Measurements from ENCODE around the gene COL23A1.

COL23A1 gene

DNA sequence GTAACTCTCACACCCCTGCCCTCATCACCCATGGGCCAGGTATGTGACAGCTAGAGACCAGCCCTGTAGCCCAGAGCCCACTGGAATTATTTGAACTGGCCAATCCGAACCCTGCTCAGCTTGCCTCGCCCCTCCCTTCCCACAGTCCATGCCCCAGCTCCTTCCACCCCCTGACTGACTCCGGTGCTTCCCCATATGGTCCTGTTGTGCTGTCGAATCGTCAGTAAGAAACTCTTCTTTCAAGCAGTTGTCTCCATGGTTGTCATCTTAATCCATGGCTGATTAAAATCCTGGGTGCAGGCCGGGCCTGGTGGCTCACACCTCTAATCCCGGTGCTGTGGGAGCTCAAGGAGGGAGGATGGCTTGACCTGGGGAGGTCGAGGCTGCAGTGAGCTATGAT lies 118.5 kb downstream of the COL23A1 start:
- DNase-seq (ENCODE audit: low read depth): no peak
- TF ChIP-seq, protein P1, sequence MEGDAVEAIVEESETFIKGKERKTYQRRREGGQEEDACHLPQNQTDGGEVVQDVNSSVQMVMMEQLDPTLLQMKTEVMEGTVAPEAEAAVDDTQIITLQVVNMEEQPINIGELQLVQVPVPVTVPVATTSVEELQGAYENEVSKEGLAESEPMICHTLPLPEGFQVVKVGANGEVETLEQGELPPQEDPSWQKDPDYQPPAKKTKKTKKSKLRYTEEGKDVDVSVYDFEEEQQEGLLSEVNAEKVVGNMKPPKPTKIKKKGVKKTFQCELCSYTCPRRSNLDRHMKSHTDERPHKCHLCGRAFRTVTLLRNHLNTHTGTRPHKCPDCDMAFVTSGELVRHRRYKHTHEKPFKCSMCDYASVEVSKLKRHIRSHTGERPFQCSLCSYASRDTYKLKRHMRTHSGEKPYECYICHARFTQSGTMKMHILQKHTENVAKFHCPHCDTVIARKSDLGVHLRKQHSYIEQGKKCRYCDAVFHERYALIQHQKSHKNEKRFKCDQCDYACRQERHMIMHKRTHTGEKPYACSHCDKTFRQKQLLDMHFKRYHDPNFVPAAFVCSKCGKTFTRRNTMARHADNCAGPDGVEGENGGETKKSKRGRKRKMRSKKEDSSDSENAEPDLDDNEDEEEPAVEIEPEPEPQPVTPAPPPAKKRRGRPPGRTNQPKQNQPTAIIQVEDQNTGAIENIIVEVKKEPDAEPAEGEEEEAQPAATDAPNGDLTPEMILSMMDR (IDR thresholded peaks at IDR 0.05; ENCODE audit: low read depth, low read length, missing control alignments): no peak
- no peak overlapping the region for H3K4me3 ChIP-seq (ENCODE audit: low read depth, low read length)

DNA sequence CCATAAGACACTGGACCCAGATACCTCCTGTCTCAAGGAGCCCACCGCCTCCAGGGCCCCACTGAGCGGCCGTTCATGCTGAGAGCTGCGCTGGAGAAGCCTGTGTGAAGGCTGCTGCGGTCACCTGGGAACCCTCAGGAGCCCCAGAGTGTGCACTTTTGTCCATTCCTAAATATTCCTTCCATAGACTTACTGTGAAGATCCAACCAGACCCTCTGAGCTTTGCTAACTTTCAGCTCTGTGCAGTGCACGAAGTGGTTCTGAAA lies 119.5 kb downstream of the COL23A1 start:
- no peak for DNase-seq (ENCODE audit: low read depth)
- TF ChIP-seq, protein P1 (IDR thresholded peaks at IDR 0.05; ENCODE audit: low read depth, low read length, missing control alignments): no peak
- H3K4me3 ChIP-seq (ENCODE audit: low read depth, low read length): no peak overlapping the region

DNA sequence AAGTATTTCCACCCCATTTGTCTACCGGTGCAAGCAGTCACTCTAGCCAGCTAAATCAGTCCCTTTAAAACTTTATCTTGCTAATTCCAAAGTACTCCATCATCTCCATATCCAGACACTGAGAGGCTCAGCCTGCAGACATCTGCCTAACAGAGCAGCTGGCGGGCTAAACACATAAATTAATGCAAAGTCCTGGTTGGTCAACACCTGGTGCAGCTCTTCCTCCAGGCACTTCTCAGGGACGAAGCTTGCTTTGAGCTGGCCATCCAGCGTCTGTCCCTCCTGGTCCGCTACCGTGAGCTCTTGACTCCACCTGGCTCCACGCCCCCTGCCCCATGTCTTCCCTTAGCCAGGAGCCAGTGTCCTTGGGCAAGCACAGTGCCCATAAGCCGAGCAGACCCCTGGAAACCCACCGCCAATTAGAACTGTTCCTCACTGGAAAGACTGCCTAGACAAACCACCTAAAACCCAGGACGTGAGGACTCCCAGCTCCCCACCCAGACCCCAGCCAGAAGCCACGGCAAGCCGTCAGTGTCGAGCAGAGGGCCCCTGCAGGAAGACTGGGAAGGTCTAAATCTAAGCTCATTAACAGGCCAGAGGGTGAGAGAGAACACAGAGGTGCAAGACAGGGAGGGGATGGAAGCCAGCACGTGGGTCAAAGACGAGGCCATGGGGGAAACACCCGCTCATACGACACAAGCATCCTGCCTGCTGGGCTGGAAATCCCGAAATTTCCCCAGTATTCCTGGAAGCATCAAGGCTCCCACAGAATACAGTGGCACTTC lies 120.0 kb downstream of the COL23A1 start:
- no peak overlapping the region for H3K4me3 ChIP-seq (ENCODE audit: low read depth, low read length)
- TF ChIP-seq, protein P1 (IDR thresholded peaks at IDR 0.05; ENCODE audit: low read depth, low read length, missing control alignments): no peak
- DNase-seq (ENCODE audit: low read depth): no peak

DNA sequence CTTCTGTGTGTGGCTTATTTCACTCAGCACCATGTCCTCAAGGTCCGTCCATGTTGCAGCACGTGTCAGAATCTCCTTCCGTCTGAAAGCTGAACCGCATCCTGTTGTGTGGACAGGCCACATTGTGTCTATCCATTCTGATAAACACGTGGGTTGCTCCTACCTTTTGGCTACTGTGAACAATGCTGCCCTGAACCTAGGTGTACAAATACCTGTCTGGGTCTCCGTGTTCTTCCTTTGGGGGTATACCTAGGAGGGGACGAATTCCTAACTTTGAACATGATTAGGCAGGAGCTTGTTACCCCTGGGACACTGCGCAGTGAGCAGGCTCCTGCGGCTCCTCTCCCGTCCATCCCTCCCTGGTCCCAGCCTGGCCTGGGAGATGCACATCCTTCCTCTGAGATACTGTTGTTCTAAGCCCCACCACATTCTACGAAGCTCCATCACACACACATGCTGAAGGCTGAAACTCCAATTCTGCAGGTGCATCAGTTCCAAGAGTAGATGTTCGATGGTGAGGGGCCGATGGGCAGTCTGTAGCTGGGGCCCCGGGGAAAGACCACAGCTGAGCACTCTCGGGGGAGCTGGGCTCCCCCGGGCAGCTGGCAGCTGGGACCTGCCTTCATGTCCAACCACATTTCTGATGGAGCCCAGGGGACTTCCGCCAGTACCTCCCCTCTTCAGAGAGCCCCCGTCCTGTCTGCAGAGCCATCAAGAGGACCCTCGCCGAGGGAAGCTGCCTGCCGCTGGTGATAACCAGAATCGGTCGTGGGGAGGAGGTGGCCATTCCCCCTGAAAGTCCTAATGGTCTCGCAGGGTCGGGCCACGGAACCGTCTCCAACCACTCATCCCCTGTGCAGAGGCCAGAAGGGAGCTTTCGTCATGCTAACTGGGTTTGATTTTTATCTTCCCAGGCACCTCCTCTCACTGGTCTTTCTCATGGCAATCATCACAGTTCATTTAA lies 120.9 kb downstream of the COL23A1 start:
- no peak overlapping the region for H3K4me3 ChIP-seq (ENCODE audit: low read depth, low read length)
- TF ChIP-seq, protein P1 (IDR thresholded peaks at IDR 0.05; ENCODE audit: low read depth, low read length, missing control alignments): no peak
- no peak for DNase-seq (ENCODE audit: low read depth)

DNA sequence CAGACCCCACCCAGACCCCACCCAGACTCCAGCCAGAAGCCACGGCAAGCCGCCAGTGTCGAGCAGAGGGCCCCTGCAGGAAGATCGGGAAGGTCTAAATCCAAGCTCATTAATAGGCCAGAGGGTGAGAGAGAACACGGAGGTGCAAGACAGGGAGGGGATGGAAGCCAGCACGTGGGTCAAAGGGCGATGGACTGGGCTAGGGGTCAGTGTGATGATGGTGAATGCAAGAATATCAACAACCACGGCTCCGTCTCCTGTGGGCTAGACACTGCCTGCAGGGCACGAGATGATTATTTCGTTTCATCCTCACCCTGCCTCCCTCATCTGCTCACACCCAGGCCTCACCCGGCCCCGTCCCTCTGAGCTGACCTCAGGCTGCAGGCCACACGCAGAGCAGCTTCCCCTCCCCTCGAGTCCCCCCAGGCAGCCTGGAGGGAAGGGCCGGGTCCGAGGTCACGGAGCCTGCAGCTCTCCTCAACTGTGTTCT lies 122.0 kb downstream of the COL23A1 start:
- DNase-seq (ENCODE audit: low read depth): no peak
- no peak overlapping the region for H3K4me3 ChIP-seq (ENCODE audit: low read depth, low read length)
- TF ChIP-seq, protein P1 (IDR thresholded peaks at IDR 0.05; ENCODE audit: low read depth, low read length, missing control alignments): no peak

DNA sequence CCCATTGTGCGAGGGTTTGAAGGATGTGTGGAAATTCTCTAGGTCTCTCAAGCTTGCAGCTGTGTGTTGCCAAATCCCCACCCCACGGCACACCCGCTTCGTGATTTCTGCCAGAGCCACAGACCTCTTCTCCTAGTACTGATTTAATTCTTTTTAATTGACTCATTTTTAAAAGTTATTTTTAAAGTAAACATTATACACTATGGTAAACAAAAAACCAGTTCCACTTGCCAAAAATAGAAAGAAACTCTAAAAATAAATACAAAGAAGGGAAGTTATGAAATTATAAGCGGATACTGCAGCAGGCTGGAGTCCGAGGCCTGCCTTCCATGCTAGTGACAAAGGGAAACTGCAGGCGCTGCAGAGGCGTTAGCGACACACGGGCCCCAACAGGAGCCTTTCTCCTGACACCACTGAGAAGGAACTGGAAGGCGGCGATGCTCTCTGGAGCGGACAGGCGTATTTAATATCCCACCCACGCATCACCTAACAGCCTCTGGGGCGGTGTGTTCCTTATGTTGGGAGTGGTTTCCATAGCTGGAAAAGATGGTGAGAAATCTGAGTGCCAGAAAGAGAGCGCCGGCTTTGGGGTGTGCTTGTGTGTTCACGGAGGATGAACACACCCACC lies 122.5 kb downstream of the COL23A1 start:
- no peak for DNase-seq (ENCODE audit: low read depth)
- H3K4me3 ChIP-seq (ENCODE audit: low read depth, low read length): no peak overlapping the region
- TF ChIP-seq, protein P1 (IDR thresholded peaks at IDR 0.05; ENCODE audit: low read depth, low read length, missing control alignments): no peak
